ENCODE results near the gene RAB27B.

RAB27B gene

GRCh38 chr18:54916507-54916906, 88.2 kb downstream of the RAB27B start:
- no peak for DNase-seq

GRCh38 chr18:54918060-54918459, 89.8 kb downstream of the RAB27B start:
- DNase-seq, result no peak

- DNase-seq, result no peak
These were observed 91.1 kb downstream of the RAB27B start for GRCh38 chr18:54919412-54919811.

- DNase-seq, result no peak
These were observed 95.2 kb downstream of the RAB27B start for GRCh38 chr18:54923339-54923956.

- DNase-seq, result no peak
These were observed 96.7 kb downstream of the RAB27B start for GRCh38 chr18:54924948-54925347.

GRCh38 chr18:54926593-54927325, 98.5 kb downstream of the RAB27B start:
- DNase-seq, result no peak

- no peak for DNase-seq
These were observed 100.0 kb downstream of the RAB27B start for GRCh38 chr18:54928236-54928635.

GRCh38 chr18:54931152-54931551, 102.9 kb downstream of the RAB27B start:
- DNase-seq, result no peak

- DNase-seq, result no peak
These were observed 104.2 kb downstream of the RAB27B start for GRCh38 chr18:54932472-54932871.

- no peak for DNase-seq
These were observed 110.2 kb downstream of the RAB27B start for GRCh38 chr18:54938506-54938905.

- DNase-seq, result no peak
These were observed 111.2 kb downstream of the RAB27B start for GRCh38 chr18:54939361-54939917.

- no peak for DNase-seq
These were observed 113.9 kb downstream of the RAB27B start for GRCh38 chr18:54942144-54942543.

- no peak for DNase-seq
These were observed 114.3 kb downstream of the RAB27B start for GRCh38 chr18:54942569-54942968.
